Kidney (tissue), 14 donors: ENCODE data around the gene CCDC89. TPM values are rescaled to one million over a fixed set of nuclear protein-coding genes. Genes with fewer than 3 reads are reported as not detected.
"Not testable (repeated sequence)": the region's sequence is repeated elsewhere in the genome, so short reads cannot be mapped to it uniquely, and the experiment has no call there.

Source experiments
- DNase-seq, 5 donors: peaks; one replicate each; pipeline ENCODE4 v3.0.0-alpha.2; 2013 to 2020
- FAIRE-seq: peaks from 2 replicates; lab custom pipeline; 2012; peaks lifted over from hg19 to GRCh38; lab: Jason Lieb, UNC
- H3K27ac ChIP-seq, 2 donors: one replicate each; pipeline ENCODE4 v1.7.0; 2013; ENCODE audit warnings: low read depth in 2 of 2, low read length in 2 of 2, inconsistent platforms in 1 of 2
- H3K27me3 ChIP-seq: one replicate; pipeline ENCODE4 v1.7.1; 2013; ENCODE audit warnings: low read length, inconsistent platforms; ENCODE audit not compliant: control insufficient read depth, insufficient read depth
- H3K36me3 ChIP-seq, 3 donors: one replicate each; pipeline versions ENCODE4 v1.7.0 to v1.7.1; 2013; ENCODE audit warnings: low read length in 3 of 3, control low read depth in 1 of 3, inconsistent platforms in 1 of 3; ENCODE audit not compliant: insufficient read depth in 3 of 3, control insufficient read depth in 2 of 3
- H3K4me1 ChIP-seq, 3 donors: one replicate each; pipeline versions ENCODE4 v1.7.0 to v1.7.1; 2013; ENCODE audit warnings: low read length in 3 of 3, inconsistent platforms in 1 of 3, low read depth in 1 of 3; ENCODE audit not compliant: control insufficient read depth in 2 of 3, insufficient read depth in 2 of 3
- H3K4me3 ChIP-seq, 3 donors: one replicate each; pipeline versions ENCODE4 v1.7.0 to v1.8.1; 2013; ENCODE audit warnings: low read length in 3 of 3, control low read depth in 1 of 3, inconsistent platforms in 1 of 3
- H3K9ac ChIP-seq, 3 donors: one replicate each; pipeline versions ENCODE4 v1.7.0 to v1.7.1; 2013; ENCODE audit warnings: low read length in 3 of 3, control low read depth in 1 of 3, inconsistent platforms in 1 of 3
- H3K9me3 ChIP-seq, 3 donors: one replicate each; pipeline versions ENCODE4 v1.7.0 to v1.7.1; 2013; ENCODE audit warnings: low read length in 3 of 3, control low read depth in 1 of 3, inconsistent platforms in 1 of 3; ENCODE audit not compliant: control insufficient read depth in 2 of 3, insufficient read depth in 1 of 3
- intact Hi-C: fragments of 100-400 bp; cut with DNase I; formaldehyde crosslinking; loops from one replicate; pipeline ENCODE4 v1.11.1; 2022
- polyA plus RNA-seq: library from polyadenylated mRNA; stranded (reverse); fragments of 350-450 nt; fragmentation: Illumina TruSeq; extraction: RNeasy Lipid Tissue Mini Kit (QIAGEN cat#74804); gene quantifications from one replicate; pipeline ENCODE4 v1.2.3, GENCODE V29; 2014; ENCODE audit warnings: low read depth, low replicate concordance; ENCODE audit not compliant: insufficient read depth
- total RNA-seq: library from RNA; stranded (reverse); fragmentation: NEBNext Ultra II Directional; extraction: Animal tissue kit (Norgen Biotek cat#: 25700); gene quantifications from one replicate; pipeline ENCODE4 v1.2.1, GENCODE V29; 2021
- TF ChIP-seq, protein P1 (sequence below): IDR thresholded peaks from 3 replicates; pipeline ENCODE4 v1.5.1; 2012; ENCODE audit warnings: mild to moderate bottlenecking, moderate library complexity, borderline replicate concordance; ENCODE audit not compliant: insufficient read depth; ENCODE audit errors: extremely low read depth
- donor health status: control.
- donor health status: control.
- donor health status: control.
- donor health status: control.
- donor health status: control.
- donor health status: DM: yes; HTN: yes; CAD: no.
- donor health status: Normal renal cell carcinoma (clear cell type).

CCDC89 gene
- total and polyA plus RNA-seq, 2 donors from 2014 or later: 2.7 to 3.7 TPM

DNA sequence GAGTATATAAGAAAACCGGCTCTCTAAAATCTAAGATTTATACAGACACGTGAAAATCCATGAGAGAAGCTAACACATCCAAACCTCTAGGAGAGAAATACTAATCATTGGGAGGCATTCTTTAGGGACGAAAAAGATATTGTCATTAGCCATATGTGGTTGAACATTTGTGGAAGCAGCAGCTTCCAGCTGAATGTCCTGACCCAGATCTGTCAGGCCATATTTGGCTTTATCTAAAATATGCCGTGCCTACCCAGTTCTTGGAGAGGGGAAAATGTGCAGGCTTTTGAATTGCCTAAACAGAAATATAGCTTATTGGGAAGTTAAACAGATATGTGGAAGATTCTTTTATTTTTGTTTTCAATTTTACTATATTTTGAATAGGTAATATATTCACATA lies 6.4 kb downstream of the CCDC89 start:
- Histone ChIP-seq H3K4me1 (peaks cover 0 to 9% (median 0%) of the 10 kb centered on the region in 3 donors), H3K9ac (no peak overlapping the region), H3K27ac (no peak overlapping the region), H3K4me3 (no peak overlapping the region), H3K27me3 (no peaks in the 10 kb centered on the region), H3K36me3 (no peaks in the 10 kb centered on the region), H3K9me3 (no peaks in the 10 kb centered on the region)
- no peak for FAIRE-seq
- intact Hi-C loops: no loop called here
- TF ChIP-seq, protein P1, sequence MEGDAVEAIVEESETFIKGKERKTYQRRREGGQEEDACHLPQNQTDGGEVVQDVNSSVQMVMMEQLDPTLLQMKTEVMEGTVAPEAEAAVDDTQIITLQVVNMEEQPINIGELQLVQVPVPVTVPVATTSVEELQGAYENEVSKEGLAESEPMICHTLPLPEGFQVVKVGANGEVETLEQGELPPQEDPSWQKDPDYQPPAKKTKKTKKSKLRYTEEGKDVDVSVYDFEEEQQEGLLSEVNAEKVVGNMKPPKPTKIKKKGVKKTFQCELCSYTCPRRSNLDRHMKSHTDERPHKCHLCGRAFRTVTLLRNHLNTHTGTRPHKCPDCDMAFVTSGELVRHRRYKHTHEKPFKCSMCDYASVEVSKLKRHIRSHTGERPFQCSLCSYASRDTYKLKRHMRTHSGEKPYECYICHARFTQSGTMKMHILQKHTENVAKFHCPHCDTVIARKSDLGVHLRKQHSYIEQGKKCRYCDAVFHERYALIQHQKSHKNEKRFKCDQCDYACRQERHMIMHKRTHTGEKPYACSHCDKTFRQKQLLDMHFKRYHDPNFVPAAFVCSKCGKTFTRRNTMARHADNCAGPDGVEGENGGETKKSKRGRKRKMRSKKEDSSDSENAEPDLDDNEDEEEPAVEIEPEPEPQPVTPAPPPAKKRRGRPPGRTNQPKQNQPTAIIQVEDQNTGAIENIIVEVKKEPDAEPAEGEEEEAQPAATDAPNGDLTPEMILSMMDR: no peak
- DNase-seq: no peak

DNA sequence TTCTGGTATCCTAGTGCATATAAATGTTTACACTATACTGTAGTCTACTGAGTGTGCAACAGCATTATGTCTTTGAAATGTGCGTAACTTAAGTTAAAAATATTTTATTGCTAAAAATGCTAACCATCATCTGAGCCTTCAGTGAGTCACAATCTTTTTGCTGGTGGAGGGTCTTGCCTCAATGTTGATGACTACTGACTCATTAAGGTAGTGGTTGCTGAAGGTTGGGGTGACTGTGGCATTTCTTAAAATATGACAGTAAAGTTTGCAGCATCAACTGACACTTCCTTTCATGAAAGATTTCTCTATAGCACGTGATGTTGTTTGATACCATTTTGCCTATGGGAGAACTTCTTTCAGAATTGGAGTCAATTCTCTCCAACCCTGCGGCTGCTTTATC lies 12.6 kb downstream of the CCDC89 start:
- Histone ChIP-seq H3K9ac (no peak overlapping the region), H3K4me3 (no peak overlapping the region), H3K9me3 (no peaks in the 10 kb centered on the region), H3K27me3 (no peaks in the 10 kb centered on the region), H3K27ac (no peak overlapping the region), H3K4me1 (peaks cover 0 to 4% (median 0%) of the 10 kb centered on the region in 3 donors), H3K36me3 (no peaks in the 10 kb centered on the region)
- TF ChIP-seq, protein P1: no peak
- FAIRE-seq: no peak
- intact Hi-C loops: no loop called here
- no peak for DNase-seq

DNA sequence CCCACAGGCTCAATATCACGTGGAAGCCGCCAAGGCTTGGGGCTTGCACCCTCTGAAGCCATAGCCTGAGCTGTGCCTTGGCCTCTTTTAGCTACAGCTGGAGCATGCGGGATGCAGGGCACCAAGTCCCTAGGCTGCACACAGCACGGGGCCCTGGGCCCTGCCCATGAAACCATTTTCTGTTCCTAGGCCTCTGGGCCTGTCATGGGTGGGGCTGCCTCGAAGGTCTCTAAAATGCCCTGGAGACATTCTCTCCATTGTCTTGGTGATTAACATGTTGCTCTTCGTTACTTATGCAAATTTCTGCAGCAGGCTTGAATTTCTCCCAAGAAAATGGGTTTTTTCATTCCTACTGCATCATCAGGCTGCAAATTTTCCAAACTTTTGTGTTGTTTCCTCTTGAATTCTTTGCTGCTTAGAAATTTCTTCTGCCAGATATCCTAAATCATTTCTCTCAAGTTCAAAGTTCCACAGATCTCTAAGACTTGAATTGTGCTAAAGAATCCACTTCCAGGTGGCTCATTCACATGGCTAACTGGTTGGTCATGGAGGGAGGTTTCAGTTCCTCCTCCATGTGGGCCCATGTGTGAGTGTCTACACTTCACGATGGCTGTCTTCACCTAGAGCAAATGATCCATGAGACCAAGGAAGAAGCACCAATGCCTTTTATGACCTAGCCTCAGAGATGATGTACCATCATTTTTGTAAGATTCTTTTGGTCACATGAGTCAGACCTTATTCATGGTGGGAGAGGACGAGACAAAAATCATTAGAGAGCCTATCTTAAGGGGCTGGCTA lies 13.7 kb downstream of the CCDC89 start:
- no peak overlapping the region for H3K27ac ChIP-seq
- H3K4me1 ChIP-seq: peaks cover 0 to 4% (median 0%) of the 10 kb centered on the region in 3 donors
- no peaks in the 10 kb centered on the region for H3K27me3 ChIP-seq
- TF ChIP-seq, protein P1: no peak
- intact Hi-C loops: no loop called here
- H3K9ac ChIP-seq: no peak overlapping the region
- H3K4me3 ChIP-seq: no peak overlapping the region
- DNase-seq (no peak), FAIRE-seq (no peak)
- no peaks in the 10 kb centered on the region for H3K36me3 ChIP-seq
- no peaks in the 10 kb centered on the region for H3K9me3 ChIP-seq

DNA sequence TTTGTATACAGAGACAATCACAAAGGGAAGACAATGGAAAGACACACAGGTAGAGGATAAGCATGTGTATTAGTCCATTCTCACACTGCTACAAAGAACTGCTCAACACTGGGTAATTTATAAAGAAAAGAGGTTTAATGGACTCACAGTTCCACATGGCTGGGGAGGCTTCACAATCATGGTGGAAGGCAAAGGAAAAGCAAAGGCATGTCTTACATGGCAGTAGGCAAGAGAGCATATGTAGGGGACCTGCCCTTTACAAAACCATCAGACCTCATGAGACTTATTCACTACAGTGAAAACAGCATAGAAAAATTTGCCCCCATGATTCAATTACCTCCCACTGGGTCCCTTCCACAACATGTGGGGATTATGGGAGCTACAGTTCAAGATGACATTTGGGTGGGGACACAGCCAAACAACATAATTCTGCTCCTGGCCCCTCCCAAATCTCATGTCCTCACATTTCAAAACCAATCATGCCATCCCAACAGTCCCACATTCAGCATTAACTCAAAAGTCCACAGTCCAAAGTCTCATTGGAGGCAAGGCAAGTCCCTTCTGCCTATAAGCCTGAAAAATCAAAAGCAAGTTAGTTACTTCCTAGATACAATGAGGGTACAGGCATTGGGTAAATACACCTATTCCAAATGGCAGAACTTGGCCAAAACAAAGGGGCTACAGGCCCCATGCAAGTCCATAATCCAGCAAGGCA lies 14.9 kb downstream of the CCDC89 start:
- FAIRE-seq, H3K9ac ChIP-seq, H3K9me3 ChIP-seq, H3K27me3 ChIP-seq, H3K4me1 ChIP-seq, H3K4me3 ChIP-seq, intact Hi-C loops, DNase-seq, H3K27ac ChIP-seq, H3K36me3 ChIP-seq: not testable (repeated sequence)
